ENCODE measurements around the gene GAA.

Gene GAA

GRCh38 chr17:80104956-80105375 is 3.6 kb downstream of the GAA start:
- no peak for DNase-seq

- DNase-seq = peak; percentile 14
These were observed 4.4 kb downstream of the GAA start for GRCh38 chr17:80105762-80106161.

GRCh38 chr17:80106176-80106575 is 4.8 kb downstream of the GAA start:
- DNase-seq = no peak

GRCh38 chr17:80106751-80107150 is 5.4 kb downstream of the GAA start:
- no peak for DNase-seq

- DNase-seq = no peak
These were observed 6.0 kb downstream of the GAA start for GRCh38 chr17:80107231-80108021.

- DNase-seq = no peak
These were observed 6.9 kb downstream of the GAA start for GRCh38 chr17:80108036-80108971.

GRCh38 chr17:80109066-80109660 is 7.8 kb downstream of the GAA start:
- no peak for DNase-seq

GRCh38 chr17:80109713-80110446 is 8.5 kb downstream of the GAA start:
- DNase-seq = no peak

- DNase-seq = no peak
These were observed 9.0 kb downstream of the GAA start for GRCh38 chr17:80110447-80110812.

GRCh38 chr17:80110927-80111701 is 9.7 kb downstream of the GAA start:
- no peak for DNase-seq

- no peak for DNase-seq
These were observed 10.5 kb downstream of the GAA start for GRCh38 chr17:80111702-80112470.

- DNase-seq = no peak
These were observed 11.2 kb downstream of the GAA start for GRCh38 chr17:80112471-80113032.

GRCh38 chr17:80113033-80113484 is 11.7 kb downstream of the GAA start:
- no peak for DNase-seq

- no peak for DNase-seq
These were observed 13.4 kb downstream of the GAA start for GRCh38 chr17:80114758-80115157.

GRCh38 chr17:80115159-80115558 is 13.8 kb downstream of the GAA start:
- no peak for DNase-seq

- no peak for DNase-seq
These were observed 15.0 kb downstream of the GAA start for GRCh38 chr17:80116276-80116920.

GRCh38 chr17:80116921-80117380 is 15.6 kb downstream of the GAA start:
- no peak for DNase-seq

GRCh38 chr17:80117491-80118401 is 16.4 kb downstream of the GAA start:
- DNase-seq = no peak

Measured in NCI-H774 (cell line).